NCI-H446 (cell line): ENCODE measurements around the gene SKAP1.
A peak's percentile ranks its signal among the peaks of the same experiment; 100 is the strongest.
"Not testable (repeated sequence)": the region's sequence is repeated elsewhere in the genome, so short reads cannot be mapped to it uniquely, and the experiment has no call there.

Experiments used
- DNase-seq, 2 experiments: peaks; one replicate each; lab custom pipeline; 2025; lab: John Stamatoyannopoulos, UW

Gene SKAP1

DNA sequence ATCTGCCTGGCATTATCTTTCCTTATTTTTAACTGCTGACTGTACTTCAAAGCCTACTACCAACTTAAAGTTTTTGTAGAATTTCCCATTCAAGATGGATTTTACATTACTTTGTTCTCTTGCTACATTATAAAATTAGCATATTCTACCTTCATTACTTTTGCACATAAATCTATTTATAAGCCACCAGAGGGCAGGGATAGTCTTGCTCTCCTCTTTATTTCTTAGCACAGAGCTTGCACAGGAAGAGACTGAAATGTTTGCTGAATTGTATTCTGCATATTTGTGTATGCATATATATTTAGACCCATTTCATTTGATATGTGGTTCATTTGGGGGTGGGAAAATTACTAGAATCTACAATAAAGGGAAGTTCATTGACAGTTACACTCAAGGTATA lies 108.0 kb downstream of the SKAP1 start:
- no peak for DNase-seq

DNA sequence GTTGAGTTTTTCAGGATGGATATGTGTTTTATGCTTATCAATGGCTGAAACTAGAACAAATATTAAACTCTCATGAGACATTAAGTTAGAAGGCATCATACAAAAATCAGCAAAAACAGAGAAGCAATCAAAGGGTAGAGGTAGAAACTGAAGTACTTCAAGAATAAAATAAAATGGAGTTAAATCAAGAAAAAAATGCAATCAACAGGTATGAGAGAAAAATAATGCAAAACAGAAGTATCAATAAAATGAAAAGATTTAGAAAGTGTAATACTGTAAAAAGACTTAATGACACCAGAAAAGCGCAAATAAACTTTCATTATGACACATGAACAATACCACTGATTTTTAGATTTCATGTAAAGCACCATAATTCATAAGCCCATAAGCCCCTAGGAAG lies 112.3 kb downstream of the SKAP1 start:
- DNase-seq, result no peak

DNA sequence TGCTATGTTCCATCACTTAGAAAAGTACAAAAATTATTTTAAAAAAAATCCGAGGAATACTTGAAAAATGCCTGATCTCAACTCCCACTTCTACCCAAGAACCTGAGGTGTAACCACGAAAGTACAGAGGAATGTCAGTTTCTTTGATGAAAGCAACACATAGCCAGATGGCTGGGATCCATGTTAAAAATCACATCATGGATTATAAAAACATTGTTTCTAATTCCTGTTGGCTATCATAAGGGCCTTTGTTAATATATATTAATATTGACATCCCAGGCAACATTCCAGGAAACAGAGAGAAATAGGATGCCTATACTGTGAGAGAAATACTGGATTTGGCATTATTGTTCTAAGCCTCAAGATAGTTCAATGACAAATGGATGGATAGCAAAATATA lies 115.3 kb downstream of the SKAP1 start:
- no peak for DNase-seq

DNA sequence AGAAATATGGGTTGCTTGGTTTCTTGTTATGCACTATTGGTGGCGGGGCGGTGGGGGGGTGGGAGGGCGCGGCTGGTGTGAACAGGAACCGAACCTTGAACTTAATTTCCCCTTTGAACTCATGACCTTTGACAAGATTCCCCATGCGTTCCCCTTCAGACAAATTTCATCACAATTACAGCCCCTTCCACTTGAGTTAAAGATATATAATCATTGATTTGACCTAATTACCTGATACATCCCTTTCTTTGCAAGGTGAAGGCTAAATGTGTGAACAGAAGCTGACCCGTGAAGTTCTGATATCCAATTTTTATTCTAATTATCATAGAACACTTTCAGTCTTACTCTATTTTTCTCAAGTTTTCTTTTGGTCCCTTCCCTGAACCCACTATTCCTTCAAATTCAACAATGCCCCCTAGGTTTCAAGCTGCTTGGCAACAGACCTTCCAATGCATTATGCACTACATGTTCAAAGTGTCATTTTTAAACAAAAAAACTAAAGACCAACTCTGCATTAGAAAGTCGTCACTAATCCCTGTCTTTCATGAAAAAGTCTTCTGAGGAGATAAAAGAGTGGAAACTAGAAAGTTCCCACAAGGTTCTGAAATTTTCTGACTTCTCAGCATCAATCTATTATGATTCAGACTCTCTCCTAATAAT lies 116.8 kb downstream of the SKAP1 start:
- no peak for DNase-seq

DNA sequence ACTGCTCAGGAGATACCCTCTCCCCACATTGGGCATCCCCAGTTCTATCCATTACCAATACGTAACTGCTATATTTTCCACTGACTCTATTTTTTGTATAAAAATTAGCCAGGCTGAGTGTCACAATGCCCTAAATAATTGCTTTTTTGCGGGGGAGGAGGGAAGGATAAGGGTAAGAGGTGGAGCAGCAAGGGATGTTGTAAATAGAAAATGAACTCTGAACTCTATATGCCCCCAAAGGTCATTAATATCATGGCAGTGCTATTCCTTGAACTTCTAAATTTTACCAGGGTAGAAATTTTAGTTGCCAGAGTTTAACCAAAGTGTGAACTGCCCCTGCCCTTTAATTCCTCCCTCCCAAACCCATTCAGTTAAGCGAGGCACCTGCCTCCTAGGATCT lies 118.7 kb downstream of the SKAP1 start:
- DNase-seq, result no peak

DNA sequence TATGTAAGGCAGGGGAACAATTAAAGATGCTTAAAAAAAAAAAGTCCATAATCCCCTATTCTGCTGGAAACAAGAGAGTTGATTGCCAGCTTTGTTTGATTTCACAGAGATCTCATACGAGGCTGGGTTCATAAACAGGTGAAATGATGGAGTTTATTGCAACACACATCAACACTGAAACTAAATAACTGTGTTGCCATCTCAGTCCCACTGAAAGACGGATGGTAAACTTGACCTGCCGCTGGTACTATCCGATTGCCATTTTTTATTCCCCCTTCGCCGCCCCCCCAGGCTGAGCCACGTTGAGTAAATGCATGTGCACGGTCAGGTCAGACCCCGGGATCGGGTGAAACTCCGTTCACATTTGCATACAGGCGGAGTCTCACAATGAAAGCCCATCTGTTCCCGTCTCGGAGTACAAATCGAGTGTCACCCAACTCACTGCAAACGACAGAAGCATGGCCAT lies 119.2 kb downstream of the SKAP1 start:
- DNase-seq, result no peak

DNA sequence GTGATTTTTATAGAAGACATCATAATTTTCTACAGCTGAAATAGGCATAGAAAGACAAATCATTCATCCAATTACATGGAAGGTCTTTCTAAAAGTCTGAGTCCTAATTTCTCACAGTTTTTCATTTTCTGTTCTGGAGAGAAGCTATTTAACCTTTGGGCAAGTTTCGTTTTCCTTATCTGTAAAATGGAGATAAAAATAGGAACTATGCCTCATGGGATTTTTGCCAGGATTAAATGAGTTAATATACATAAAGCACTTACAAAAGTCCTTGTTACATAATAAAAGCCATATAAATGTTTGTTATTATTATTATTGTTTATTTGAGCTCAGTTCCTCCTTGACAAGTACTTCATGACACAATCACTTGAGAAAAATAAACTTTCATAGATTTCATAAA lies 121.4 kb downstream of the SKAP1 start:
- no peak for DNase-seq

DNA sequence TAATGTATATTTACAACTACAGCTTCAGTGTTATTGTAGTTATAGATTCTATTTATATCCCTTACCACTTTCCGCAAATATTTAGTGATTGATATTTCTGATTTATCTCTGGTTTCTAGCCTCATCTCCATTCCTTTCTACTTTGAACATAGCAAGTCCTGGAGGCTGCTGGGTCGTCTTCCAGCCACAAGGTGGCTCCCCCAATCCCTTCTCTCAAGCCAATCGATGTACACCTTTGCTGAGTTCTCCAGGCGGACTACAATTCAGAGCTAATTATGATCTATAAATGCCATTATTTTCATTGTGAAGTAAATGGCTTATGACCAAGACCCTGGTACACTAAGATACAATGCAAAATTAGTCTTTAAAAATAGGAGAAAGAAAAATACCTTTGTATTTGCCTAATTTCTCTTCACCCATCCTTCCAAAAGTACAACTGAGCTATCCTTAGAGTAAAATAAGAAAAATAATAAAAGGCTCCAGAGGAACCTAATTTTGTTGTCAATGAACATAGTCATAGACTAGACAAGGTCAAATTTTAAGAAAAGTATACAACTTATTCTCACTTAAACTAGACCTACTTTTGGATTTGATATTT lies 122.1 kb downstream of the SKAP1 start:
- peak; percentile 6 to 45 for DNase-seq

DNA sequence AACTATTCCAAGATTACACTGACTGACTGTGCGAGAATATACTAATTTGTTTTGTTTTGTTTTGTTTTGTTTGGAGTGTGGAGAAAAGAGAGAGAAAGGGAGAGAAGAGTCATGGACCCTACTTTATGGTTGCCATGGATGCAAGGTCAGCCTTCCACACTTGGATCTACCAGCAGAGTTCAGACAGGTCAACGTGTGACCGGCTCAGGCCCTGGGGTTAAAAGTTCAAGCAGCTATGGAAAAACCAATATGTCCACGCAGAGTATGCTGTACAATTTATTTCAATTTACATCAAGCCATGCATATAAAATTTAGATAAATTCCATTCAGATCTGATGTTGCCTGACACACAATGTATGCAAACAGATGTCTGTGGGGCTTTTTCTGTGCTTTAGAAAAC lies 122.8 kb downstream of the SKAP1 start:
- no peak for DNase-seq

DNA sequence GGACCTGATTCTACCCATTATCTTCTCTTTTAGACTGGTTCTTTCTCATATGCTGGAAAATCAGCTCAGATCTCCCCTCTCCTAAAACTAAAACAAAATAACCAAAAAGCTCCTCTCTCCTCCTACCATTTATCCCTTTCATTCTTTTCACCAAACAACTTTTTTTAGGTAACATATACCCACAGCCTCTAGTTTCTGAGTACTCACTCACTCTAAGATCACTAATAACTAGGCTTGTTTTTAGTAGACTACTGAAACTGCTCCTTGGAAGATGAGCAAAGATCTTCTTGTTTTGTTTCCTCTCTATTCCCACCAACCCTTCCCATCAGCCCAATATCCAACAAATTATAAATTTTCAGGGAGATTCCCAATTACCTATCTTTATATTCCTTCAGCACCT lies 129.0 kb downstream of the SKAP1 start:
- DNase-seq, result no peak

DNA sequence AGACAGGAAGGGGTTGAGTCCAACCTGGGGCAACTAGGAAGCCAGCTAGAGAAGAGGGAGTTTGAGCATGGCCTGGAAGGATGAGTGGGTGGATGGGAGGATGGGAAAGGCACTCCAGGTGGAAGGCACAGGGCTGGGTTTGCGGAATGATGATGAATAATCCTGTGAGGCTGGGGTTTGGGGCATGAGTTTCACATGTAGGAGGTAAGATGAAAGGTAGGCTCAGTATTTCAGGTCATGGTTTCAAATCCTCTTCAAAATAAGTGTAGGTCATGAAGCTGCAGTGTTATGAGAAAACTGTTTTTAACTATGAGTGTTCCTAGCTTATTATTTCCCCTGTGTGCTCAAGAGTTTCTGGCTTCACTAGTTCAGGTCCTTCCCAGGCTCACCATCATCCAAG lies 130.3 kb downstream of the SKAP1 start:
- DNase-seq, result no peak

DNA sequence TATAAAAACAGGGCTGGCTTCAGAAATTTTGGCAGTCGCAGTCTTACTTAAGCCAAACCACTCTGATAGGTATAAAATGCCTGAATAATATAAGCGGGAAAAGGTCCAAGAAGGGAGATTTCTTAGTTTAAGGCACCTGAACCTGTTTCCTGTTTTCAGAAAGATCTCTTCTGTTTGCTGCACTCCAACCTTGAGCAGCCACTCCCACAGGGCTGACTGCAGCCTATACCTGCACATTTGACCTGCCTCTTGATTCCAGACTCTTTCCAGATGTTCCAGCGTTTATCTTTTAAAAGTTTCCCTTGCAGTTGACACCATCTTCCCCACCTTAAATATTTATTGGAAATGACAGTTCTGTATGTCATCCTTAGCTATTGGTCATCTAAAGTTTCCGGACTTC lies 132.2 kb downstream of the SKAP1 start:
- DNase-seq, result no peak

DNA sequence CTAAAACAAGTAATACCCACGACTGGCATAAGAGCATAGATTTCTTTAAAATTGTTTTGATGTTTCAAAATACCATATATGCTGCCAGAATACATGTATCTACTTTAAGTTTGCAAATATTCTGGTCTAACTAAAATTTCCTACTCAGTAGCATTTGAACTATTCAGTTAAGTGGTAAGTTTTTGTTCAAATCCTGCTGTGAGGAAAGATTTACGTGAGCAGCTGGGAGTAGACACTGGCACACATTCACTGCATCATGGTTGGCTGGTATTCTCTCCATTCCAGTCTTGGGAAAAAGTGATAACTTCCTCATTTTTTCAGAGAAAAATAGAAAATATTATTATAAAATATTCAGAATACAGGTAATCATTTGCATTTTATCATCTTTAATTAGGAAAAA lies 133.6 kb downstream of the SKAP1 start:
- no peak for DNase-seq

DNA sequence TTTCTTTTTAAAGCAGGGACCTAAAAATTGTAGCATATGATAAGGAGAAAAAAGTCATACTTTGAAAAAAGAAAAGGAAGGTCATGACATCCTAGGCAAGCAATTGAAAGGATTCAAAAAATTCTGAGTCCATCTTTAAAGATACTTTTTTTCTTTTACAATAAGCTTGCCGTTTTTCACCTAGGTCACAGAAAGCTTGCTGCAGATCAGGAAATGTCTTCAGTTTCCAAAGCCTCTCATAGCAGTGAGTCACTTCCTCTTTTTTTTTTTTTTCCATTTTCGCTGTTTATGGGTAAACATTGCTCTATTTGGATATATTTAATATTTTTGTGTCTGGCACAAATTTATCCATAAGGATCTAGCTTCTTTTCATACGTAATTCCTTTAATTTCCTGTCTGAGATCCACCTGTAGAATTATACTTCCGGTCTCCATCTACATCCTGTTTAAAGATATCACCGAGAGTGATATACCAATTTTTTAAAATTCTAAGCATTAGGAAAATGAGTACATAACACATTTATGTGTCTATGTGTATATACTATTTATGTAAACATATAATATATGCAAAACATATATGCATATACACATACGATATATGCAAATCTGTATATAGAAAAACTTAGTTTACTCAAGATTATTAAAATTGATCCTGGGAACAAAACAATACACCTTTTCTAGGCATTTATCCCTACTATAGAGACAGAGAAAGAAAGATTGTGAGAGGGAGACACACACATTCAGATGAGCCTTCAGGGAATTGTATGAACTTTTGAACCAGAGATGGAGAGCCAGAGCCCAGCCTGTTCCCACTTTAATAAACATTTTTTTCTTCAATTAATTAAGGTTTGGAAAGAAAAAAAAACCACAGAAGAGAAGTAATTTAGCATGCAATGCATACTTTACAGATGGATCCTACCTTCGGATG lies 134.4 kb downstream of the SKAP1 start:
- no peak for DNase-seq

DNA sequence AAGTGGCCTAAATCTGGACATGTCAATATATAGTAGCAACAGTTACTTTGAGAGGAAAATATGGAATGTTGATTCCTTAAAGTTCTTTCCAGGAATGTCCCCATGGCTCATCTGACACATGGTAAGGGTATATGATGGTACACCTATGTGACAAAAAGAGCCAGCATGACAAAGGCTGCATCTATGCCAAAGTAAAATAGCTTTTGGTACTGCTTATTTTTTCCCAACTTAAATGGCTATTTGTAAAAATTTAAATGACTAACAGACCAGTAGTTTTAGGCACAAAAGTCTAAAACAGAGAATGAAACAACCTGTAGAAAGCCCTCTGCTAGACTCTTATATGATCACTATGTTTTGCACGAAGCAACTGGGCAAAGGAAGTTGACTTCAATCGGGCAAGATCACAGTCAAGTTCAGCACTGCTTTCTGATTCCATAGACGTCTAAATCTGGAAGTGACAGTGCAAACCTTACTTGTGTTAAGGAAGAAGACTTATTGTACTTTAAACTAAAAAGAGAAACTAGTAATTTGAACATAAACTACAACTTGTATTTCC lies 135.1 kb downstream of the SKAP1 start:
- no peak for DNase-seq

DNA sequence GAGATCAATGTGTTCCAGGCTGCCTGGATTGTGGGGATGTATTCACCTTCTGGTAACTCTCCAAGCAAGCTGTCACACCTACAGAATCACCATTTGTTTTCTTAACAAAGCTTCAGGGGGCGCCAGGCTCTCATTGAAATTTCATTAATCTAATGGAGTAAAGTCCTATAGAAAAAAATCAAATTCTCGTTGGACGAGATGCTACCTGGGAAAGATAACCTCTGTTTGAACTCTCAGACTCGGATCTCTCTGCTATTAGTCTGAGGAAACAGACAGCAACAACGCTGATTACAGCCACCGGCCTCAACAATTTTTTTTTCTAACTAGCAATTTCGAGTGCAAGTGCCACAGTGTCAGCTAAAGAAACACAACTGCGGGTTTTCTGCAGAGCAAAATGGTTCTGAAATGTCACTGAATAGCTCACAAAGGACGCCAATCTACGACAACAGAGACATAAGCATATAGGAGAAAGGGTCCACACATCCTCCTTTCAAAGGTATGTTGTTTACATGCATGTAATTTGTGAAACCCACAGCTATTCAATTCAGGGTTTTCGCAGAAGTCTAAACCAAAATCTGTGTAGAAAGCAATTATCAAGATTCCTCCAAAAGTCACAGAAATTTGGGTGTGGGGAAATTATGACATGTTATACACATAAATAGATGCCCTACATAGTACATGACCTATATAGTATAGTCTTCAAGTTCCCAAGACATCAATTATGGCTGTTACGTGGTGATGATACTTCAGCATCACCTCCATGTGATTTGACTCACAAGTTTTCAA lies 135.8 kb downstream of the SKAP1 start:
- no peak for DNase-seq

DNA sequence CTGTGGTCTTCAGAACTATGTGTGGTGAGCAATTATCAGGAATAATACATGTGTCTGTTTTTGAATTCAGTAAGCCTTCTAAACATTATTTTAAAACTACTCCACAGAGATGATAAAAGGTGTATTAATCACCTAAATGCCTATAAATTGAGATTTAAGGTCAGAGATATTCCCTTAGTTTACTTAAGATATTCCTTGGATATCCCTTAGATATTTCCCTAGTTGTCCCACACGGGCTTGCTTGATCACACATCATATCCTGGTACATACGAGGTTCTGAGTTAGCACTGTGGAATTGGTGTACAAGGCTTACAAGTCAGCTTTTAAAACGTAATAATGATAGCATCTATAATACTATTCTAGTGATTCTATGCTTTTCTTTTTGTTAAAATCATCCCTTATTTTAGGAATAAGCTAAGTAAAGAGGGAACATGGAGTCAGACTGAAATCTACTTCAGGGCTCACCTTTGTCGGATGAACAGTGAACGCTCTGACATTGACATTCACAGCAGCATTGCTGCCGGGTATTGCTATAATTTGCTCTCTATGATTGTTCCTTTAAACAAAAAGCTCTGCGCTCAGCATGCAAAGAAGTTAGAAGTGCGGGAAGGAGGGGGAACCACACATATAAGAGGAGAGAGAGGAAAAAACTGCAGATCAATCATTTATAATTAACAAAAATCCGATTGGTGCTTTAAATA lies 136.5 kb downstream of the SKAP1 start:
- no peak for DNase-seq

DNA sequence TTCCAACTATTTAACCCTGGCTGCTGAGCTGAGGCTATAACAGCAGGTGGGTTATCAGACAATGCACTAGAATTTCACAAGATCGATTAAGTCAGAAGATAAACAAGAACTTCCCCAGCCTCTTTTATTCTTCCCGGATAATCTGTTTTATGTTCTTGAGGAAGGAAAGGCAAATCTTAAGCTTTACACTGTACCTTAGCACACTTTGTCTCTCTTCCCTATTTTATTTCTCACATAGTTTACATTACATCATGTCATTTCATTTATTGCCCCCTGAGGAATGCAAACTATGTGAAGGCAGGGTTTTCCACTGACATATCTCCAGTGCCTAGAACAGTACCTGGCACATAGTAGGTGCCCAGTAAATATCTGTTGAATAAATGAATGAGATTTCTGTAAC lies 139.6 kb downstream of the SKAP1 start:
- DNase-seq, result no peak

DNA sequence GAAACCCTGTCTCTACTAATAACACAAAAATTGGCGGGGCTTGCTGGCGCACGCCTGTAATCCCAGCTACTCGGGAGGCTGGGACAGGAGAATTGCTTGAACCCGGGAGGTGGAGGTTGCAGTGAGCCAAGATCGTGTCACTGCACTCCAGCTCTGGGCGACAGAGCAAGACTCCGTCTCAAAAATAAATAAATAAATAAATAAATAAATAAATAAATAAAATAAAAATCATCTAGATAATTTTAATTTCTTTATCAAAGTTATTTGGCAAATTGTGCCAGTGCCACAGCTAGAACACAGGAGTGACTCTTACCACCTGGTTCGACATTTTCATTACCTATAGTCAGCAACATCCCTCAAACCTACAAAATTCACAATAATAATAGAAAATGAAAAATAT lies 143.1 kb downstream of the SKAP1 start:
- not testable (repeated sequence) for DNase-seq

DNA sequence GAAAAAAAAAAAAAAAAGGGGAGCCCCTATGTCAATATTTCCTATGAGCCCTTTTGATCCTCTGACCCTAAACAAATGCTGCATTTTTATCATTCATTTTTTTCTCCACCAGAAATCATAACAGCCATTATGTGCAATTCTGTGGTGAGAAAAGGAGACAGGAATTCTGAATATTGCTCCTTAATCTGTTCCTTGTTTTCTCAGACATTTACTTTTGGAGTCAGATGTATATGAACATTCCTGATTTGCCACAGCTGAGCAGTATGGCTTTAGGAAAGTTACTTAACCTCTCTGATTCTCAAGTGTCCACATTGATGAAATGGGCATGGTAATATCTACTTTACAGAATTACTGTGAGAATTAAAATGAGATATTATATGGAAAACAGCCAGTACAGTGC lies 144.4 kb downstream of the SKAP1 start:
- no peak for DNase-seq

DNA sequence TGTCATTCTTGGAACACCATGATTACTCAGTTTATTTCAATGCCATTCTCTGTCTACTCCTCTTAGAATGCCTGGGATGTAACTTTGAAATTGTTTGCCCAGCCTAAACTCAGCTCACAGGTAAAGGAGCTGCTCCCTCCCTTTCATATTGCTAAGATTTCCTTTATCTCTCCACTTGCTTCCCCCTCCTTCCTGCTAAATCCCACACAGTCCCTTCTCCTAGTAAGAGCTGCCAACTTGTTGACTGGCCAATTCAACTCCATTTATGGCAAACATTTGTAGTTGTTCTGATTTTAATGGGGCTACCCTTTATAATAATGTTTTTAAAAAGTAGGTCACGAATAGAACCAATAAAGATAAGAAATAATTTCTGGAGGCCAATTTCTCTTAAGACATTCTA lies 146.1 kb downstream of the SKAP1 start:
- DNase-seq, result no peak
